Naive thymus-derived CD4-positive, alpha-beta T cell (primary cell): ENCODE measurements around the gene FHL3. TPM values are rescaled to one million over a fixed set of nuclear protein-coding genes. Genes with fewer than 3 reads are reported as not detected.

ENCODE experiments used
- ATAC-seq: fragments of 150-1000 bp; cut with Tn5 transposase; 2 replicates; pipeline ENCODE4 v1.10.0; 2021; ENCODE audit warnings: mild to moderate bottlenecking, moderate library complexity
- CTCF ChIA-PET: fragments of 350-600 bp; sonication (Branson Sonifier 250); formaldehyde crosslinking; loops from one replicate; lab custom pipeline; 2021; ENCODE audit warnings: antibody characterized with exemption; lab: Charles Lee
- POLR2A ChIA-PET: fragments of 350-600 bp; sonication (Branson Sonifier 250); formaldehyde crosslinking; loops from one replicate; lab custom pipeline; 2021; ENCODE audit warnings: antibody characterized with exemption, inconsistent platforms; lab: Charles Lee
- DNase-seq, 9 donors: peaks; one replicate each; pipeline versions ENCODE4 v3.0.0 to v3.0.0-alpha.2; 2020 to 2022; ENCODE audit warnings: mixed read lengths in 1 of 9
- H3K27ac ChIP-seq: one replicate; pipeline ENCODE4 v1.7.0; 2013; ENCODE audit warnings: mild to moderate bottlenecking, low read depth, low read length, moderate library complexity
- H3K27me3 ChIP-seq, 2 donors: one replicate each; pipeline ENCODE4 v1.7.0; 2013; ENCODE audit warnings: low read length in 2 of 2, mild to moderate bottlenecking in 2 of 2, moderate library complexity in 2 of 2; ENCODE audit not compliant: control insufficient read depth in 2 of 2, insufficient read depth in 2 of 2
- H3K36me3 ChIP-seq, 3 experiments: 1 replicate in 2 of 3; 2 replicates in 1 of 3; pipeline ENCODE4 v1.7.0; 2013; ENCODE audit warnings: low read length in 3 of 3, mild to moderate bottlenecking in 3 of 3, moderate library complexity in 1 of 3; ENCODE audit not compliant: insufficient read depth in 3 of 3, control insufficient read depth in 2 of 3
- H3K4me1 ChIP-seq, 2 donors: one replicate each; pipeline ENCODE4 v1.7.0; 2013; ENCODE audit warnings: low read length in 2 of 2, mild to moderate bottlenecking in 2 of 2, moderate library complexity in 1 of 2; ENCODE audit not compliant: control insufficient read depth in 2 of 2, insufficient read depth in 2 of 2
- H3K4me3 ChIP-seq: 2 replicates; pipeline ENCODE4 v1.7.0; 2013; ENCODE audit warnings: mild to moderate bottlenecking, low read length
- H3K9me3 ChIP-seq, 3 experiments: 1 replicate in 2 of 3; 2 replicates in 1 of 3; pipeline ENCODE4 v1.7.0; 2013; ENCODE audit warnings: low read length in 3 of 3; ENCODE audit not compliant: control insufficient read depth in 2 of 3
- H3K27ac Mint-ChIP-seq, 9 donors: one replicate each; pipeline ENCODE4 v1.8.0; 2020 to 2022; ENCODE audit warnings: mixed read lengths in 9 of 9, mild to moderate bottlenecking in 8 of 9, moderate library complexity in 5 of 9, inconsistent platforms in 2 of 9
- H3K27me3 Mint-ChIP-seq, 5 donors: one replicate each; pipeline ENCODE4 v1.8.0; 2021 to 2022; ENCODE audit warnings: mixed read lengths in 5 of 5, mild to moderate bottlenecking in 1 of 5
- H3K36me3 Mint-ChIP-seq, 5 donors: one replicate each; pipeline ENCODE4 v1.8.0; 2020 to 2022; ENCODE audit warnings: mixed read lengths in 5 of 5, mild to moderate bottlenecking in 3 of 5, inconsistent platforms in 1 of 5
- H3K4me1 Mint-ChIP-seq, 7 donors: one replicate each; pipeline ENCODE4 v1.8.0; 2020 to 2022; ENCODE audit warnings: mixed read lengths in 7 of 7, mild to moderate bottlenecking in 3 of 7, inconsistent platforms in 1 of 7
- H3K4me3 Mint-ChIP-seq, 10 donors: one replicate each; pipeline ENCODE4 v1.8.0; 2020 to 2022; ENCODE audit warnings: mild to moderate bottlenecking in 10 of 10, mixed read lengths in 10 of 10, moderate library complexity in 6 of 10, inconsistent platforms in 2 of 10
- H3K9me3 Mint-ChIP-seq, 11 donors: one replicate each; pipeline ENCODE4 v1.8.0; 2020 to 2022; ENCODE audit warnings: mixed read lengths in 11 of 11, mild to moderate bottlenecking in 4 of 11, inconsistent platforms in 1 of 11, moderate library complexity in 1 of 11
- intact Hi-C, 2 donors: fragments of 100-400 bp; cut with micrococcal nuclease; formaldehyde crosslinking; loops; one replicate each; pipeline ENCODE4 v1.15.1; 2023
- polyA plus RNA-seq, 2 donors: library from polyadenylated mRNA; unstranded; fragments of 300-500 nt; fragmentation: Illumina TruSeq; gene quantifications; one replicate each; pipeline ENCODE4 v1.2.3, GENCODE V29; 2021
- total RNA-seq, 6 experiments: library from RNA in 5 of 6; stranded (reverse) in 5 of 6; gene quantifications; 1 replicate in 5 of 6; 2 replicates in 1 of 6; pipeline ENCODE4 v1.2.3 and lab custom pipeline; 2021 to 2026

Gene FHL3
- total and polyA plus RNA-seq, 7 experiments from 2014 or later, result 2.9 to 19.0 (median 8.6) TPM

- Histone ChIP-seq H3K4me1 (peaks cover 0 to 7% of the 10 kb centered on the region in 2 donors), H3K9me3 (no peaks in the 10 kb centered on the region), H3K4me3 (no peak overlapping the region), H3K27me3 (no peaks in the 10 kb centered on the region), H3K27ac (no peak overlapping the region), H3K36me3 (no peaks in the 10 kb centered on the region)
- H3K27me3 Mint-ChIP-seq, result no peaks in the 10 kb centered on the region
- H3K4me1 Mint-ChIP-seq, result peaks cover 13 to 28% (median 15%) of the 10 kb centered on the region in 7 donors
- intact Hi-C loops, result loop anchor here in 1 of 2 donors (5.0 kb wide), 1 partner anchor 477 kb away; the partner anchor contains the start of gene ZC3H12A
- no peak overlapping the region for H3K4me3 Mint-ChIP-seq
- ATAC-seq, result no peak
- H3K27ac Mint-ChIP-seq, result no peak overlapping the region
- DNase-seq, result no peak
- CTCF ChIA-PET, result interaction anchor here (0.6 kb wide), 1 partner anchor 352 kb away, joined by 3 read pairs; no protein-coding TSS in a partner anchor
- H3K36me3 Mint-ChIP-seq, result peaks cover 0 to 2% (median 0%) of the 10 kb centered on the region in 5 donors
- POLR2A ChIA-PET, result interaction anchor here (0.9 to 1.2 kb wide), 2 partner anchors 8 to 66 kb away, joined by 3 read pairs; no protein-coding TSS in a partner anchor
- H3K9me3 Mint-ChIP-seq, result no peaks in the 10 kb centered on the region
These were observed 55.7 kb downstream of the FHL3 start for GRCh38 chr1:37949524-37950152.

- H3K4me3 ChIP-seq, result no peak overlapping the region
- intact Hi-C loops, result loop anchor here in 1 of 2 donors (5.0 kb wide), 1 partner anchor 477 kb away; the partner anchor contains the start of gene ZC3H12A
- no peaks in the 10 kb centered on the region for H3K9me3 ChIP-seq
- H3K4me1 Mint-ChIP-seq, result peaks cover 13 to 28% (median 15%) of the 10 kb centered on the region in 7 donors
- ATAC-seq (no peak), DNase-seq (no peak)
- peaks cover 0 to 2% (median 0%) of the 10 kb centered on the region in 5 donors for H3K36me3 Mint-ChIP-seq
- no peaks in the 10 kb centered on the region for H3K27me3 Mint-ChIP-seq
- ChIA-PET POLR2A (interaction anchor here (1.1 to 1.2 kb wide), 2 partner anchors 9 to 15 kb away, joined by 3 read pairs; no protein-coding TSS in a partner anchor), CTCF (no interaction called here)
- no peak overlapping the region for H3K27ac ChIP-seq
- no peaks in the 10 kb centered on the region for H3K9me3 Mint-ChIP-seq
- no peaks in the 10 kb centered on the region for H3K36me3 ChIP-seq
- no peak overlapping the region for H3K27ac Mint-ChIP-seq
- H3K27me3 ChIP-seq, result no peaks in the 10 kb centered on the region
- H3K4me1 ChIP-seq, result peaks cover 0 to 7% of the 10 kb centered on the region in 2 donors
- H3K4me3 Mint-ChIP-seq, result no peak overlapping the region
These were observed 56.5 kb downstream of the FHL3 start for GRCh38 chr1:37948841-37949240.

- H3K27me3 ChIP-seq, result no peaks in the 10 kb centered on the region
- peaks cover 0 to 2% (median 0%) of the 10 kb centered on the region in 3 experiments for H3K36me3 ChIP-seq
- DNase-seq (no peak), ATAC-seq (no peak)
- Mint-ChIP-seq H3K4me1 (peaks cover 13 to 28% (median 15%) of the 10 kb centered on the region in 7 donors), H3K36me3 (peaks cover 0 to 2% (median 0%) of the 10 kb centered on the region in 5 donors), H3K9me3 (no peaks in the 10 kb centered on the region), H3K4me3 (no peak overlapping the region), H3K27ac (no peak overlapping the region), H3K27me3 (no peaks in the 10 kb centered on the region)
- no peak overlapping the region for H3K27ac ChIP-seq
- H3K9me3 ChIP-seq, result no peaks in the 10 kb centered on the region
- intact Hi-C loops, result loop anchor here in 1 of 2 donors (5.0 kb wide), 1 partner anchor 476 kb away; the partner anchor contains the start of gene ZC3H12A
- POLR2A ChIA-PET, result interaction anchor here (1.1 to 1.7 kb wide), 3 partner anchors 15 to 41 kb away, joined by 3 to 5 read pairs (median 3); no protein-coding TSS in a partner anchor
- CTCF ChIA-PET, result no interaction called here
- no peak overlapping the region for H3K4me3 ChIP-seq
- H3K4me1 ChIP-seq, result peaks cover 0 to 7% of the 10 kb centered on the region in 2 donors
These were observed 57.1 kb downstream of the FHL3 start for GRCh38 chr1:37948166-37948565.

- Mint-ChIP-seq H3K9me3 (no peaks in the 10 kb centered on the region), H3K4me1 (peaks cover 13 to 28% (median 15%) of the 10 kb centered on the region in 7 donors), H3K27ac (peak overlapping the region; percentile 66 to 97 (median 89)), H3K27me3 (no peaks in the 10 kb centered on the region), H3K4me3 (peak overlapping the region; percentile 81 to 98 (median 92)), H3K36me3 (peaks cover 0 to 4% (median 0%) of the 10 kb centered on the region in 5 donors)
- POLR2A ChIA-PET, result interaction anchor here (0.7 to 1.7 kb wide), 3 partner anchors 17 to 1852 kb away, joined by 3 to 5 read pairs (median 3); no protein-coding TSS in a partner anchor
- Histone ChIP-seq H3K4me3 (peak overlapping the region; percentile 61), H3K36me3 (peaks cover 0 to 4% (median 0%) of the 10 kb centered on the region in 3 experiments), H3K27ac (peak overlapping the region; percentile 62), H3K4me1 (peaks cover 0 to 7% of the 10 kb centered on the region in 2 donors), H3K27me3 (no peaks in the 10 kb centered on the region), H3K9me3 (no peaks in the 10 kb centered on the region)
- DNase-seq (no peak), ATAC-seq (peak; percentile 56)
- CTCF ChIA-PET, result no interaction called here
- intact Hi-C loops, result loop anchor here (1.0 to 5.0 kb wide), 7 partner anchors 17 to 475 kb away; partner anchors contain the start of genes SF3A3 (in 2 of the 2), CDCA8 (in 1 of the 2), UTP11 (in 1 of the 2) and YRDC (in 1 of the 2)
These were observed 58.0 kb downstream of the FHL3 start for GRCh38 chr1:37947364-37947763.

Other genes starting within 250 kb of the FHL3 start
- under 1 TPM in 1 of 5 experiments, not detected in 4; 0.19 TPM for gene EPHA10, start 240.4 kb downstream of the FHL3 start, total RNA-seq
- gene EPHA10, start 240.4 kb downstream of the FHL3 start, polyA plus RNA-seq, result not detected
- gene MANEAL, start 211.7 kb downstream of the FHL3 start, total RNA-seq, result 1 to 10 TPM in 4 of 5 experiments, under 1 TPM in 1; 0.66 to 2.1 (median 1.1) TPM
- 1 to 10 TPM in 1 of 2 donors, under 1 TPM in 1; 0.48 to 1.6 TPM for gene MANEAL, start 211.7 kb downstream of the FHL3 start, polyA plus RNA-seq
- 10 to 100 TPM; 11.4 to 20.6 (median 11.7) TPM for gene C1orf122, start 197.7 kb downstream of the FHL3 start, total RNA-seq
- 10 to 100 TPM; 24.8 to 26.4 TPM for gene C1orf122, start 197.7 kb downstream of the FHL3 start, polyA plus RNA-seq
- 10 to 100 TPM; 13.1 to 30.6 (median 22.3) TPM for gene YRDC, start 197.3 kb downstream of the FHL3 start, total RNA-seq
- 10 to 100 TPM; 13.4 to 17.0 TPM for gene YRDC, start 197.3 kb downstream of the FHL3 start, polyA plus RNA-seq
- gene MTF1, start 145.9 kb downstream of the FHL3 start, total RNA-seq, result 10 to 100 TPM; 22.9 to 45.2 (median 27.1) TPM
- gene MTF1, start 145.9 kb downstream of the FHL3 start, polyA plus RNA-seq, result 10 to 100 TPM; 25.2 to 27.1 TPM
- gene INPP5B, start 58.5 kb downstream of the FHL3 start, total RNA-seq, result 10 to 100 TPM; 23.3 to 35.7 (median 30.6) TPM
- 10 to 100 TPM; 14.1 to 23.9 TPM for gene INPP5B, start 58.5 kb downstream of the FHL3 start, polyA plus RNA-seq
- gene SF3A3, start 15.5 kb downstream of the FHL3 start, total RNA-seq, result 10 to 100 TPM; 43.2 to 90.4 (median 77.6) TPM
- 100 to 1,000 TPM; 116 to 118 TPM for gene SF3A3, start 15.5 kb downstream of the FHL3 start, polyA plus RNA-seq
- 10 to 100 TPM in 3 of 5 experiments, 1 to 10 TPM in 2; 8.2 to 42.8 (median 15.7) TPM for gene UTP11, start 7.2 kb upstream of the FHL3 start, total RNA-seq
- 10 to 100 TPM; 17.4 to 26.0 TPM for gene UTP11, start 7.2 kb upstream of the FHL3 start, polyA plus RNA-seq
- under 1 TPM in 2 of 5 experiments, not detected in 3; 0.17 to 0.19 TPM for gene POU3F1, start 41.3 kb upstream of the FHL3 start, total RNA-seq
- gene POU3F1, start 41.3 kb upstream of the FHL3 start, polyA plus RNA-seq, result not detected